NB4 (cell line): ENCODE data around the gene LGR5.

Experiments used
- CTCF ChIP-seq: IDR thresholded peaks from one replicate; pipeline ENCODE4 v1.5.1; 2012; ENCODE audit warnings: low read depth, low read length
- POLR2A ChIP-seq: IDR thresholded peaks from 2 replicates; pipeline ENCODE4 v1.6.1; 2011; ENCODE audit warnings: mild to moderate bottlenecking; ENCODE audit not compliant: insufficient read length; ENCODE audit errors: extremely low read depth

GRCh38 chr12:71581206-71581605, 141.6 kb downstream of the LGR5 start:
- TF ChIP-seq POLR2A (no peak), CTCF (no peak)
